NCI-H128 (cell line): ENCODE data around the gene SERF1B.
"Not testable (repeated sequence)": the region's sequence is repeated elsewhere in the genome, so short reads cannot be mapped to it uniquely, and the experiment has no call there.

Experiments
- DNase-seq: peaks from one replicate; lab custom pipeline; 2025; ENCODE audit not compliant: unreplicated experiment; lab: John Stamatoyannopoulos, UW

Gene SERF1B

DNA sequence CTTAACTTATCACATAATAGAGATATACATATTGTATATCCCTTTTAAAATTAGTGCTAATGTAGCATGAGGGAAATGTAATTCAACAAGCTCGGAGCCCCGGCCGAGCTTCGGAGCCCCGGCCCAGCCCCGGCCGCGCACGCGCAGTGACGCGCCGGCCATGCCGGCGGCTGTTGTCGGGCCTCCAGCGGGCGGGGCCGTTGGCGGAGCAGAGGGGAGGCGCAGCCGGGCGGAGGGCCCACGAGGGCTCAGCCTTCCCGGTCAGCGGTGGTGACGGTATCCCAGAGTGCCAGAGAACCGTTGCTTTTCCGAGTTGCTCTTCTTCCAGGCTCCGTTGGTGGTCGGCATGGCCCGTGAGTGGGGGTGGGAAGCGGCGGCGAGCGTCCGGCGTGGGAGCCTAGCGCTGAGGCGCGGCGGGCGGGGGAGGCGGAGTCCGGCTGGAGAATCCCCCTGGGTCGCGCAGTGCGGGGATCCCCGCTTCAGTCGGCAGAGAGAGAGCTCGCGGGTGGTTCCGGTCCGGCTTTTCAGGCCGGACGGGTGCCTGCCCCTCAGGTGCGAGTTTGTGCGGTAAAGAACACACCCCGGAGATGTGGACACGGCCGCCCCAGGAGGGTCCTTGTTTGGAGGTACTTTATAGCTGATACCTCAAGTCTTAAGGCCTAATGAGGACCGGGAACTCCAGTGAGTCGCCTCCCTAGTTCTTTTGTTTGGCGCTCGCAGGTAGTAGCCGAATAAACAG is at the start of gene SERF1B:
Gene SERF1B, plus strand, starts transcription at position 146 of the 739 bp plus-strand sequence. Its CDS starts 201 bp downstream, at position 347.
- not testable (repeated sequence) for DNase-seq

DNA sequence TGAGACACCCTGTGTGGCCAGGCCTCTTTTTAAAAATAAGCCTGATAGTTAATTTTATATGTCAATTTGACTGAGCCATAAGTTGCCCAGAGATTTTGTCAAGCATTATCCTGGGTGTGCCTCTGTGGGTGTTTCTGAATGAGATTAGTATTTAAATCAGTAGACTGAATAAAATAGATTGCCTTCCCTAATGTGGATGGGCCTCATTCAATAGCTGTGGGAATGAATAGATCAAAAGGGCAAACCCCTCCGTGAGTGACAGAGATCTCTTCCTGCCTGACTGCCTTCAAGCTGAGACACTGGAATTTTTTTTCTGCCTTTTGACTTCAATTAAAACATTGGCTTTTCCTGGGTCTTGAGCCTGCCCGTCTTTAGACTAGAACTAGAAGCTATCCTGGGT is 33.3 kb upstream of the SERF1B start:
- not testable (repeated sequence) for DNase-seq

DNA sequence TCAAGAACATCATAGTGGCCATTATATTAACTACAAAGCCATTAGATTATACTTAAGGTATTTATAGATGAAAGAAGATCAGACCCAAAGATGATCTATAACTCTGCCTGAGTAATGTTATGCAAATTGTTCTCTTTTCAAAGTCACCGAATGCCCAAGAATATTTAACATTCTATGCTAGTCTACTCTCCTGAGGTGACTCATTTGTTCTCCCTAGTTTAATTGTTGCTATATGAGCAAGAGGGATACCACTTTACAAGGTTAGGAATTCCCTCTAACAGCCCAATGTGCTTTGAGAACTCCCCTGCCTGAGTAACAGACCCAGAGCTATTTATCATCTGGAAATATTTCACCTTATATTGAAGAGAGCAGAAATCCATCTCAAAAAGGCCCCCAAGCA is 29.5 kb upstream of the SERF1B start:
- DNase-seq, result not testable (repeated sequence)

DNA sequence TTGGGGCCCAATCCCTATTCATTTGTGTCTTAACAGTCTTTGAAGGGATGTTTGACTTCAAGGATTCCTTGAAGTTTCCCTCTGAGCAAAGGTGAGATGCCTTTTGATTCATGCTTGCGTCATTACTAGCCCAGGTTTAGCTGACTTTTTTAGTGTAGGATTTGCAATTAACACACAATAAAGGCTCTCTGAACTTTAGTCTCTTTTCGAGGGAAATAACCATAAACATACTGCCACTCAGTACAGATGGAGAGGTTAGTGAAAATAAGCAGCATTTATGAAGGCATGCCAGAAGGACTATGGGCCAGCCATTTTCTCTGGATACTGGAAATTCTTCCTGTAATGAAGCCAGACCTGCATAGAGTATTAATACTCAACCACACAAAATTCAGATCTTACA is 4.4 kb upstream of the SERF1B start:
- DNase-seq, result not testable (repeated sequence)

- not testable (repeated sequence) for DNase-seq
Observed at GRCh38 chr5:70025845-70026145, 744 bp downstream of the SERF1B start.

- not testable (repeated sequence) for DNase-seq
Observed at GRCh38 chr5:70031204-70031603, 6.2 kb downstream of the SERF1B start.

DNA sequence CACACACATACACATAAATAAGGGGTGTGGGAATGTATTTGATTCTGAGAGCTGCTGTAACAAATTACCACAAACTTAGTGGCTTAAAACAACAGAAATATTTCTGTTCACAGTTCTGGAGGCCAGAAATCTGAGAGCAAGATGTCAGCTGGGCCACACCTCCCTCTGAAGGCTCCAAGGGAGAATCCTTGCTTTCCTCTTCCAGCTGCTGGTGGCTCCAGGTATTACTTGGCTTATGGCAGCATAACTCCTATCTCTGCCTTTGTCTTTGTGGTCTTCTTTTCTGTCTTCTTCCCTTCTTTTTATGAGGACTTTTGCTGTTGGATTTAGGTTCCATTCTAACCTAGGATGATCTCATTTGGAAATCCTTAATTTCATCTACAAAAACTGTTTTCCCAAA is 16.4 kb downstream of the SERF1B start:
- DNase-seq, result not testable (repeated sequence)

GRCh38 chr5:70049790-70050142 is 24.7 kb downstream of the SERF1B start:
- DNase-seq, result not testable (repeated sequence)

- DNase-seq, result not testable (repeated sequence)
Observed at GRCh38 chr5:70056289-70056942, 31.4 kb downstream of the SERF1B start.

GRCh38 chr5:70057140-70057539 is 32.1 kb downstream of the SERF1B start:
- not testable (repeated sequence) for DNase-seq

DNA sequence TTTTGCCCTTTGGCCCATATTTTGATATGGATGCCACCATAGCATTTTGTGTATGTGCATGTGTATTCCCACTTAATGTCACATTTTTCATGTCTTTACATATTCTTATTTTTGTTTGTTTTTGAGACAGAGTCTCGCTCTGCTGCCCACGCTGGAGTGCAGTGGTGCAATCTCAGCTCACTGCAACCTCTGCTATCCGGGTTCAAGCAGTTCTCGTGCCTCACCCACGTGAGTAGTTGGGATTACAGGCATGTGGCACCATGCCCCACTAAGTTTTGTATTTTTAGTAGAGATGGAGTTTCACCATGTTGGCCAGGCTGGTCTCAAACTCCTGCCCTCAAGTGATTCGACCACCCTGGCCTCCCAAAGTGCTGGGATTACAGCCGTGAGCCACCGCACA is 52.6 kb downstream of the SERF1B start:
- not testable (repeated sequence) for DNase-seq

DNA sequence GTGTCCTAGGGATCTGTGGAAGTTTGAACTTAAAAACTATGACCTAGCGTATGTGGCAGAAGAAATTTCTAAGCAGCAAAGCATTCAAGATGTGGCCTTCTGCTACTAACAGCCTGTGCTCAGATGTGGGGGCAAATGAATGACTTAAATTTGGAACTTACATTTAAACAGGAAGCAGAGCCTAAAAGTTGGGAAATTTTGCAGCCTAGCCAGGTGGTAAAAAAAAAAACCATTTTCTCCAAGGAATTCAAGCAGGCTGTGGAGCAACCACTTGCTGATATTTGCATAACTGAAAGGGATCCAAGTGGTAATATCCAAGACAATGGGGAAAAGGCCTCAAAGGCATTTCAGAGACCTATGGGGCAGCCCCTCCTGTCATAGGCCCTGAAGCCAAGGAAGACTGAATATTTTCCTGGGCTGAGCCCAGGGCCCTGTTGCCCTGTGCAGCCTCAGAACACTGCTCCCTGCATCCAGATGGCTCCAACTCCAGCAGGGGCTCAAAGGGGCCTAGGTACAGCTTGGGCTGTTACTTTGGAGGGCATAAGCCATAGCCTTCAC is 63.9 kb downstream of the SERF1B start:
- not testable (repeated sequence) for DNase-seq

DNA sequence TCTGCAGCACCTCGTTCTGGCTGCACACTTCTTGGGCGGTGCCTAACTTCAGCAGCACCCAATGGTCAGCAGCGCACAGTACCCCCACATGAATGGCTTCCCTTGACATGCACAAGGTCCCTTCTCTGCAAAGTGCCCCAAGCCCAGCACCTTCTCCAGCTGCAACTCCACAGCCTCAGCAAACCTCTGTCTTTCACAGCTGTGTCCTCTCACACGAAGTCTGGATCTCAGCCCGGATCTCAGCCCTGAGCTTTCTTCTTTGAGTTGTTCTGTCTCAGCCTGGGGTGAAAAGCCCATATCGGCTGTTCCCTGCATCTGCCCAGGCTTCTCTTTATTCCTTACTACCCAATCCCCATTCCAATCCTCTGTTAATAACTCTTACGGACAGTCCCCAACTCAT is 66.7 kb downstream of the SERF1B start:
- DNase-seq, result not testable (repeated sequence)
